ENCODE data around the gene CDH9. TPM values are rescaled to one million over a fixed set of nuclear protein-coding genes. Genes with fewer than 3 reads are reported as not detected.

CDH9 gene
- polyA plus RNA-seq, 2 donors = not detected

DNA sequence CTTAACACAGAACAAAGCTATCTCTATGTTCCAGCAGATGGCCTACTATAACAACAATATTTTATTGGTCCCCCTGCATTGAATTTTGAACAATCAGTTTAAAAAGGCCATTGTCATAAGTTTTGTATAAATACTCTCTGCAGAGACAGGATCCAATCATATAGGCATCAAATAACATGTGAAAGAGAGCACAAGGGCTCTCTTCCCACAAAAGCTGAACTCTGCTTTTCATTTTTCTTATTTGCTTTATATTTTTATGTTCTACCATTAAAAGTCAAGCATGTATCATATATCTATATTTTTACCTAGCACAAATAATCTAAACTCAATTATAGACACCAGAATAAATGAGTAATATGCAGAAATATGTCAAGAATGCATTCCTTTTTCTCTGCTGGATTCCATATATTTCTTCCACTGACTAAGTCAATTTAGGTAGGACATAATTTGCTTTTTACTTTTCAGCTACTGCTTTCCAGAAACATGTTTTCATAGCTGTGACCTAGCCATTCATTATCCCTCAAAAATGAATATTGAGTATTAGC lies 143.6 kb downstream of the CDH9 start:
- no peak overlapping the region for H3K27ac ChIP-seq (ENCODE audit: low read depth in 2 of 2, low read length in 1 of 2)
- no peaks in the 10 kb centered on the region for H3K9me3 ChIP-seq (ENCODE audit: control insufficient read depth in 2 of 2, insufficient read depth in 1 of 2, low read depth in 1 of 2, low read length in 1 of 2)
- no peak overlapping the region for H3K4me3 ChIP-seq (ENCODE audit: low read depth in 1 of 2, low read length in 2 of 2)
- H3K4me1 ChIP-seq (ENCODE audit: control insufficient read depth in 2 of 2, insufficient read depth in 2 of 2, low read length in 1 of 2) = no peaks in the 10 kb centered on the region
- H3K36me3 ChIP-seq (ENCODE audit: control insufficient read depth in 2 of 2, insufficient read depth in 2 of 2, low read length in 1 of 2) = no peaks in the 10 kb centered on the region
- no peaks in the 10 kb centered on the region for H3K27me3 ChIP-seq (ENCODE audit: control insufficient read depth in 1 of 2, insufficient read depth in 2 of 2, low read length in 2 of 2)

DNA sequence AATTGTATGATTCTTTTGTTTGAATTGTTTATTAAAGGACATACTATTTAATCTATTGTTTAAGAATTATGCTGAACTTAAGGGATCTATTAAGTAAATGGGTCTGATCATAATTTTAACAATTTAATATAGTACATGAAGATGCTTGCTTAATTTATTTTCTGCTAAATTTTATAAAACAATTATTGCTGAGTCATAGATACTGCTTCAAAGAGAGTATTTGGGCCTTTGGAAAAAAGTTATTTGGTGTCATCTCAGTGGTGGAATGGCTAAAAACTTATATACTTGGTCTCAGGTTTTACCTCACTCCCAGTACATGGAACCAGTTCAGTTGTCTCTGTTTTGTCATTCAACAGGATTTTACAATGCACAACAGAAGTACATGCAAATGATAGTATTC lies 145.3 kb downstream of the CDH9 start:
- H3K9me3 ChIP-seq (ENCODE audit: control insufficient read depth in 2 of 2, insufficient read depth in 1 of 2, low read depth in 1 of 2, low read length in 1 of 2) = no peaks in the 10 kb centered on the region
- H3K27ac ChIP-seq (ENCODE audit: low read depth in 2 of 2, low read length in 1 of 2) = no peak overlapping the region
- H3K4me1 ChIP-seq (ENCODE audit: control insufficient read depth in 2 of 2, insufficient read depth in 2 of 2, low read length in 1 of 2) = no peaks in the 10 kb centered on the region
- no peak overlapping the region for H3K4me3 ChIP-seq (ENCODE audit: low read depth in 1 of 2, low read length in 2 of 2)
- no peaks in the 10 kb centered on the region for H3K36me3 ChIP-seq (ENCODE audit: control insufficient read depth in 2 of 2, insufficient read depth in 2 of 2, low read length in 1 of 2)
- no peaks in the 10 kb centered on the region for H3K27me3 ChIP-seq (ENCODE audit: control insufficient read depth in 1 of 2, insufficient read depth in 2 of 2, low read length in 2 of 2)

DNA sequence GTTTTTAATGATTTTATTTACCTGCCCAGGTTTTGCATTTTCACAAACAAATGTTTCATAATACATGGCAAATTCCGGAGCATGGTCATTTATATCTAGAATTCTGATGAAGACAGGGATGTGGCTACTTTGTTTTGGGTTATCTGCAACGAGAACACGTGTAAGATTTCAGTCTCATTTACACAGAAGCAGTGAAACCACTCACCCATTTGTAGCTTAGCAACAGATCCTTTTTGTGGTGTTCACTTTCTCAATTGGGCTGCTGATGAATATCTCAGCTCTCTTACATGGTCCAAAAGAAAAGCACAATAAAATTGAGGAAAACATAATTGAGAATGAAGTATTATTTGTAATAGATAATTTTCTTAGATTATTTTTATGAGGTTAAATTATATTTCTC lies 148.6 kb downstream of the CDH9 start:
- Histone ChIP-seq H3K36me3 (ENCODE audit: control insufficient read depth in 2 of 2, insufficient read depth in 2 of 2, low read length in 1 of 2) (no peaks in the 10 kb centered on the region), H3K4me1 (ENCODE audit: control insufficient read depth in 2 of 2, insufficient read depth in 2 of 2, low read length in 1 of 2) (no peaks in the 10 kb centered on the region), H3K27me3 (ENCODE audit: control insufficient read depth in 1 of 2, insufficient read depth in 2 of 2, low read length in 2 of 2) (no peaks in the 10 kb centered on the region), H3K4me3 (ENCODE audit: low read depth in 1 of 2, low read length in 2 of 2) (no peak overlapping the region), H3K27ac (ENCODE audit: low read depth in 2 of 2, low read length in 1 of 2) (no peak overlapping the region), H3K9me3 (ENCODE audit: control insufficient read depth in 2 of 2, insufficient read depth in 1 of 2, low read depth in 1 of 2, low read length in 1 of 2) (no peaks in the 10 kb centered on the region)
- WGBS, 2 donors = 35 to 40% methylated on average over 3 of the region's 3 CpGs

DNA sequence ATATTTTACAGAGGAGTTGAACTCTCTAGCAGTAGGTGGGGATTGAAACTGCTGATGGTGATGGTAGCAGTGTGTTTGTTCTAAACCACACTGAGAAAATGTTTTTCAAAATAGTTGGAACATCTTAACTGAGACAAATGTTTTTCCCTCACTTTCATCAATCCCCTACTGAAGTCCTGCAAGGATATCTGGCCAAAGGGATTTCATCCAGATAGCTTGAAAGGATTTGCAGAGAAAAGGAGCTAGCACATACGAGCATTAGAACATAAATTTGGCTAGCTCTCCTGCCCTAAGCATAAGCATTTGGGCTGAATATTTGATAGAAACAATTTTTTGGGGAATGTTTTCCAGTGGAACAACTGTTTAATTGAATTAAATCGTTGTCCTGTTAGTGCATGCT lies 153.9 kb downstream of the CDH9 start:
- WGBS, 2 donors = 43 to 58% methylated on average over 2 of the region's 2 CpGs
- no peaks in the 10 kb centered on the region for H3K27me3 ChIP-seq (ENCODE audit: control insufficient read depth in 1 of 2, insufficient read depth in 2 of 2, low read length in 2 of 2)
- H3K4me3 ChIP-seq (ENCODE audit: low read depth in 1 of 2, low read length in 2 of 2) = no peak overlapping the region
- H3K9me3 ChIP-seq (ENCODE audit: control insufficient read depth in 2 of 2, insufficient read depth in 1 of 2, low read depth in 1 of 2, low read length in 1 of 2) = no peaks in the 10 kb centered on the region
- no peaks in the 10 kb centered on the region for H3K4me1 ChIP-seq (ENCODE audit: control insufficient read depth in 2 of 2, insufficient read depth in 2 of 2, low read length in 1 of 2)
- no peak overlapping the region for H3K27ac ChIP-seq (ENCODE audit: low read depth in 2 of 2, low read length in 1 of 2)
- H3K36me3 ChIP-seq (ENCODE audit: control insufficient read depth in 2 of 2, insufficient read depth in 2 of 2, low read length in 1 of 2) = no peaks in the 10 kb centered on the region

DNA sequence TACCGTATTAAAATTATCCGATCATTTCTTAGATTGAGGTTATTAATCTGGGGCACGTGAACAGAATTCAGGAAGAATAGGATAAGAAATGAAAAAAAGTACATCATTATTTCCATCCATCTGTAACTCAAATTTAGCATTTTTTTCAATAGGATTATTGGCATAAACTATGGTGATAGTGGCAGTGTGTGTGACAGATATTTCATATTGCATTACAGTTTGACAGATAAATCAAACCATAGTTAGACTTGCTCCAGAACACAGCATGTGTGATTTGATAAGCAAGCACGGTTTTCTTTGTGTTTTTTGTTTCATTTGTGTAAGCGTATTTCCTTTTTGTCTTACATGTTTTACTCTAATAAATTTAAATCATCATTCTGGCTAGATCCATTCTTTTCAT lies 155.0 kb downstream of the CDH9 start:
- Histone ChIP-seq H3K4me3 (ENCODE audit: low read depth in 1 of 2, low read length in 2 of 2) (no peak overlapping the region), H3K4me1 (ENCODE audit: control insufficient read depth in 2 of 2, insufficient read depth in 2 of 2, low read length in 1 of 2) (no peaks in the 10 kb centered on the region), H3K9me3 (ENCODE audit: control insufficient read depth in 2 of 2, insufficient read depth in 1 of 2, low read depth in 1 of 2, low read length in 1 of 2) (no peaks in the 10 kb centered on the region), H3K27me3 (ENCODE audit: control insufficient read depth in 1 of 2, insufficient read depth in 2 of 2, low read length in 2 of 2) (no peaks in the 10 kb centered on the region), H3K36me3 (ENCODE audit: control insufficient read depth in 2 of 2, insufficient read depth in 2 of 2, low read length in 1 of 2) (no peaks in the 10 kb centered on the region), H3K27ac (ENCODE audit: low read depth in 2 of 2, low read length in 1 of 2) (no peak overlapping the region)
- whole genome bisulfite sequencing, 2 donors = 77 to 83% methylated on average over 5 of the region's 5 CpGs

DNA sequence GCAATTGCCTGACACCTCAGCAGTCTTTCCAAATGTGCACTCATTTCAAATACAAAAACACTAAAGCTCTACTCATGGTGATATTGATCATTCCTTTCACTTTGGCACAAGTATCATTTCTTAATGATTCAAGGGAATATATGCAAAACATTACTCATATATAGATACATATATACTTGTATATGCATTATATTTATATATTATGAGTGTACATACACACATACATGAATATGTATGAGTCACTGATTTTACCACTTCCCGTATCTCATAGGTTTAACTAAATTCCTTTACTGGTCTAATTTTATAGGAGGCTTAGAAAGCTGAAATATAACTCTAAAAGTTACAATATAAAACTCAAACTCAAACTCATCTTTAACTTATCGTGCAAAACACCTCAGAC lies 156.5 kb downstream of the CDH9 start:
- H3K27ac ChIP-seq (ENCODE audit: low read depth in 2 of 2, low read length in 1 of 2) = no peak overlapping the region
- no peak overlapping the region for H3K4me3 ChIP-seq (ENCODE audit: low read depth in 1 of 2, low read length in 2 of 2)
- H3K9me3 ChIP-seq (ENCODE audit: control insufficient read depth in 2 of 2, insufficient read depth in 1 of 2, low read depth in 1 of 2, low read length in 1 of 2) = no peaks in the 10 kb centered on the region
- H3K27me3 ChIP-seq (ENCODE audit: control insufficient read depth in 1 of 2, insufficient read depth in 2 of 2, low read length in 2 of 2) = no peaks in the 10 kb centered on the region
- 46 to 49% methylated on average over 2 of the region's 2 CpGs for WGBS, 2 donors
- no peaks in the 10 kb centered on the region for H3K36me3 ChIP-seq (ENCODE audit: control insufficient read depth in 2 of 2, insufficient read depth in 2 of 2, low read length in 1 of 2)
- no peaks in the 10 kb centered on the region for H3K4me1 ChIP-seq (ENCODE audit: control insufficient read depth in 2 of 2, insufficient read depth in 2 of 2, low read length in 1 of 2)

DNA sequence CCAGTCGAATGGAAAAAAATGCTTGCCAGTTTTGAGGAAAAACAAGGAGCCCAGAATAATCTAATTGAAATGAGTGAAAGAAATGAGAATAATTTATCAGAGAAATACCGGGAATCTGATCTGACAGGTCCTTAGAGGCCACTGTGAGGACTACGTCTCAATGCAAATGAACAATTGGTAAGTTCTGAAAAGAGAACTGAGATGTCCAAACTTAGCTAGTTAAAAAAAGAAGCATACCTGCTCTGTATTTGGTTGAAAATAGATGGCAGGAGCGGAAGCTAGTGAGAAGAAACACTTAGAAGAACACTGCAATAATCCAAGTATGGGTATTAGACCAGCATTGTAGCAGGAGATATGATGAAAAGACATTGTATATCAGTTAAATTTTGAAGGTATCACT lies 161.2 kb downstream of the CDH9 start:
- WGBS, 2 donors = 76 to 77% methylated on average over 4 of the region's 4 CpGs
- Histone ChIP-seq H3K27me3 (ENCODE audit: control insufficient read depth in 1 of 2, insufficient read depth in 2 of 2, low read length in 2 of 2) (no peaks in the 10 kb centered on the region), H3K36me3 (ENCODE audit: control insufficient read depth in 2 of 2, insufficient read depth in 2 of 2, low read length in 1 of 2) (no peaks in the 10 kb centered on the region), H3K4me1 (ENCODE audit: control insufficient read depth in 2 of 2, insufficient read depth in 2 of 2, low read length in 1 of 2) (no peaks in the 10 kb centered on the region), H3K27ac (ENCODE audit: low read depth in 2 of 2, low read length in 1 of 2) (no peak overlapping the region), H3K4me3 (ENCODE audit: low read depth in 1 of 2, low read length in 2 of 2) (no peak overlapping the region), H3K9me3 (ENCODE audit: control insufficient read depth in 2 of 2, insufficient read depth in 1 of 2, low read depth in 1 of 2, low read length in 1 of 2) (no peaks in the 10 kb centered on the region)

DNA sequence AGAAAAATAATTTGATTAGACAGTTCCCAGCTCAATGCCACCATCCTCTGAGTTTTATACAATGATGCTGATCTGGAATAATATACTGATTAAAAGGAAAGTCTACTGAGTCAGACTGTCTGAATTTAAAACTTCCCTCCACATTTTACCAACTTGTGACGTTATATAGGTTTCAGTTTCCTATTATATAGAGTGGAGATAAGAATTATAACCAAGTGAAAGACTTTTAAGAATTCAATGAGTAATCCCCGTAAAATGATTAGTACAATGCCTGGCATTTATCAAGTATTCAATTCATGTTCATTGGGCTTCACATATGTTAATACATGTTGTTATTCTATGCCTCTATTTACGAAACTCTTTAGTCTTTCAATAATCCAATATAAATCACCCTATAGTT lies 166.0 kb downstream of the CDH9 start:
- Histone ChIP-seq H3K27ac (ENCODE audit: low read depth in 2 of 2, low read length in 1 of 2) (no peak overlapping the region), H3K36me3 (ENCODE audit: control insufficient read depth in 2 of 2, insufficient read depth in 2 of 2, low read length in 1 of 2) (no peaks in the 10 kb centered on the region), H3K9me3 (ENCODE audit: control insufficient read depth in 2 of 2, insufficient read depth in 1 of 2, low read depth in 1 of 2, low read length in 1 of 2) (no peaks in the 10 kb centered on the region), H3K4me1 (ENCODE audit: control insufficient read depth in 2 of 2, insufficient read depth in 2 of 2, low read length in 1 of 2) (no peaks in the 10 kb centered on the region), H3K4me3 (ENCODE audit: low read depth in 1 of 2, low read length in 2 of 2) (no peak overlapping the region), H3K27me3 (ENCODE audit: control insufficient read depth in 1 of 2, insufficient read depth in 2 of 2, low read length in 2 of 2) (no peaks in the 10 kb centered on the region)
- 62 to 64% methylated on average over 3 of the region's 3 CpGs for WGBS, 2 donors

DNA sequence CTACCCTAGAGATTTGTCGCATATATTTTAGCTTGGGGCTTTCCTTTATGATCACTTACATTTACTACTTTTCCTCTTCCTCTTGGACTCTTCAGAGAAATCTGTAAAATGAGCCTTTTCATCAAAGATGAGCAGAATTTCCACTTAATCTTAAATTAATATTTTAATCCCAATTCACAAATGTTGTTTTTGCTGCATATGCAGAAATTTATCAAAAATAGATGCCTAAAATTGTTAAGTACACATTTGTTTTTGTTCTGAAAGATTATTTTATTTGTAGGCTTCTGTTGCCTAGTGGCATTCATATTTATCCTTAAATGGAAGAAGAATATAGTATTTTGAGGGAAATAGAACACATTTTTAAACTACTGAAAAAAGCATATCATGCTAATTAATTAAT lies 168.6 kb downstream of the CDH9 start:
- H3K36me3 ChIP-seq (ENCODE audit: control insufficient read depth in 2 of 2, insufficient read depth in 2 of 2, low read length in 1 of 2) = no peaks in the 10 kb centered on the region
- H3K27me3 ChIP-seq (ENCODE audit: control insufficient read depth in 1 of 2, insufficient read depth in 2 of 2, low read length in 2 of 2) = no peaks in the 10 kb centered on the region
- no peak overlapping the region for H3K4me3 ChIP-seq (ENCODE audit: low read depth in 1 of 2, low read length in 2 of 2)
- H3K27ac ChIP-seq (ENCODE audit: low read depth in 2 of 2, low read length in 1 of 2) = no peak overlapping the region
- 71 to 88% methylated on average over 1 of the region's 1 CpG for WGBS, 2 donors
- H3K4me1 ChIP-seq (ENCODE audit: control insufficient read depth in 2 of 2, insufficient read depth in 2 of 2, low read length in 1 of 2) = no peaks in the 10 kb centered on the region
- H3K9me3 ChIP-seq (ENCODE audit: control insufficient read depth in 2 of 2, insufficient read depth in 1 of 2, low read depth in 1 of 2, low read length in 1 of 2) = no peaks in the 10 kb centered on the region

DNA sequence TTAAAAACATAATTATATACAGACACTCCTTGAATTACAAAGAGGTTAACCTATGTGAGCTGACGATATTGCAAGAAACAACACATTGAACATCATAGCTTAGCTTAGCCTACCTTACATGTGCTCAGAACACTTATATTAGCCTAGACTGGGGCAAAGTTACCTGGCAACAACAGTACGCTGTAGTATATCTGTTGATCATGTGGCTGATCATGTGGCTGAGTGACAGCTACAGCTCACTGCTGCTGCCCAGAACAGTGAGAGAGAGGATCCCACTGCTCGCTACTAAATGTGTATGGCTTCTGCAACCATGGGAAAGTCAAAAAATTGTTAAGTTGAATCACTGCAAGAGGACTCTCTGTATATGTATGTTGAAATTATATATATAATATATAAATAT lies 169.9 kb downstream of the CDH9 start:
- 79 to 89% methylated on average over 3 of the region's 3 CpGs for WGBS, 2 donors
- no peaks in the 10 kb centered on the region for H3K9me3 ChIP-seq (ENCODE audit: control insufficient read depth in 2 of 2, insufficient read depth in 1 of 2, low read depth in 1 of 2, low read length in 1 of 2)
- no peak overlapping the region for H3K27ac ChIP-seq (ENCODE audit: low read depth in 2 of 2, low read length in 1 of 2)
- no peaks in the 10 kb centered on the region for H3K4me1 ChIP-seq (ENCODE audit: control insufficient read depth in 2 of 2, insufficient read depth in 2 of 2, low read length in 1 of 2)
- no peaks in the 10 kb centered on the region for H3K36me3 ChIP-seq (ENCODE audit: control insufficient read depth in 2 of 2, insufficient read depth in 2 of 2, low read length in 1 of 2)
- H3K27me3 ChIP-seq (ENCODE audit: control insufficient read depth in 1 of 2, insufficient read depth in 2 of 2, low read length in 2 of 2) = no peaks in the 10 kb centered on the region
- no peak overlapping the region for H3K4me3 ChIP-seq (ENCODE audit: low read depth in 1 of 2, low read length in 2 of 2)

Data from esophagus (tissue), 2 donors.